ENCODE data around the gene KRTCAP2.
"Not testable (repeated sequence)": the region's sequence is repeated elsewhere in the genome, so short reads cannot be mapped to it uniquely, and the experiment has no call there.

Gene KRTCAP2

DNA sequence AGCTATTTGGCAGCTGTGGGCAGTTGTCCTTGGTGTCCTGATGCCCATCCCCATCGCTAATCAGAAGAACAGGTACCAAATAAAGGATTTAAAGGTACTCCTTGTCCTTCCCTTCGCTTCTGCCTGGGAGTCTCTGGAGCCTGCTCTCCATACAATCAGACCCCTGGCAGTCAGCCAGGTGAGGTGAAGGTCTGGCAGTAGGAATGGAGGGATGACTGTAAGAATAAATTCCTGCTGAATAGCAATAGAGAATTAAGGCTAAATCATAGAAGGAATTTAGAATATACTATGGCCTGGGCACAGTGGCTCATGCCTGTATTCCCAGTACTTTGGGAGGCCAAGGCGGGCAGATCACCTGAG, 25.4 kb upstream of the KRTCAP2 start:
- no peak for DNase-seq

DNA sequence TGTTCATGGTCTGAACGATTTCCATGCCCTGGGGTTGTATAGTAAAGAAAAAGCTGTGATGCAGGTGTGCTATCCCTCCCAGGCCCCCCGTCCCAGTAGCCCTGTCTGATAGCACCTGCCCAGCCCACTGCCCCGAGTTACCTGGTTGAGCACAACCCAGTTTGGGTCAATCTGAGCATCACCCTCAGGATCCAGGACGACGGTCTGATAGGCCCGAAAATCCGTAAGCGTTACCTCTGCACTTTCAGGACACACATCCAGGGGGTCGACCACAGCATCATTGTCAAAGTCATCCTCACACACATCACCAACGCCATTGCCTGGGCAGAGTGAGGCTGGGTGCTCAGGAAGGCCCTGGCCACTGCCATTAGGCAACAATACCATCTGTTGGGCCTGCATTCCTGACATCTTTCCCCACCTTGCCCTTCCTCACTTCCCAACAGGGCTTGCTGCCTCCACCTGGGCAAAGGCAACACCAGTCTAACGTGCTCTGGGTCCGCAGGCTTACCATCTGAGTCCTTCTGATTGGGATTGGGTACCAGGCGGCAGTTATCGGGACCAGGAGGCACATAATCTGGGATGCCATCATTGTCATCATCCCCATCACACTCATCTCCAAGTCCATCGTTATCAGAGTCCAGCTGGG, 24.9 kb upstream of the KRTCAP2 start:
- no peak for DNase-seq

DNA sequence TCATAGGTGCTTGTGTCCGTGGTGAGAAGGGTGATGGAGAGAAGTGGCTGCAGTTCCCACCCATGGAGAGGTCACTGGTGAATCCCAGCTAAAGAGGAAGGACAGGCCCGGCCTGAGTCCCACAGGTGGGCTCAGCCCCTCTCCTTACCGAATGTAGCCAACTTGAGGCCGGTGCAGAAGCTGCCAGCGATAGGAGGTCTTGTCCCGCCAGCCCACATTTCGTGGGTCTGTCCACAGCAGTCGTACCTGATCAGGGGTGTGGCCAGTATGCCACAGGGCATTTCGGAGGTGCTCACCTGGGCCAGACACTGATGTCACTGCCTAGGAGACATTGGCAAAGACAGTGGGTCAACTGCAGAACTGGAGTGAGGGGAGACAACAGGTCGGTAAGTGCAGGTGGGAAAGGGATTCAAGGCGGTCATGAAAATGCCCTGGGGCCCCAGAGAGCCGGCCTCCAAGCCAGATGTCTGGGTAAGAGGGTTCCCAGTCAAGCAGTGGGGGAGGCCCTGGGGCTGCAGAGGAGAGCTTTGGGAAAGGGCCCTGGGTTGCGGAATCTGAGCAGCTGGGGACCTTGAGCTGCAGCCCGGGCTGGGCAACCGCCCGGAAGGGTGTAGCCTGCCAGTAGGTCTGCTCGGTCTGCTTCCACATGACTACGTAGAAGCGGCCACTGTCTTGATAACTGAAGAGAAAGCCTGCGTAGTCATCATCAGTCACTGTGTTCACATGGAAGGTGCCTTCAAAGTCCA, 24.0 kb upstream of the KRTCAP2 start:
- no peak for DNase-seq

DNA sequence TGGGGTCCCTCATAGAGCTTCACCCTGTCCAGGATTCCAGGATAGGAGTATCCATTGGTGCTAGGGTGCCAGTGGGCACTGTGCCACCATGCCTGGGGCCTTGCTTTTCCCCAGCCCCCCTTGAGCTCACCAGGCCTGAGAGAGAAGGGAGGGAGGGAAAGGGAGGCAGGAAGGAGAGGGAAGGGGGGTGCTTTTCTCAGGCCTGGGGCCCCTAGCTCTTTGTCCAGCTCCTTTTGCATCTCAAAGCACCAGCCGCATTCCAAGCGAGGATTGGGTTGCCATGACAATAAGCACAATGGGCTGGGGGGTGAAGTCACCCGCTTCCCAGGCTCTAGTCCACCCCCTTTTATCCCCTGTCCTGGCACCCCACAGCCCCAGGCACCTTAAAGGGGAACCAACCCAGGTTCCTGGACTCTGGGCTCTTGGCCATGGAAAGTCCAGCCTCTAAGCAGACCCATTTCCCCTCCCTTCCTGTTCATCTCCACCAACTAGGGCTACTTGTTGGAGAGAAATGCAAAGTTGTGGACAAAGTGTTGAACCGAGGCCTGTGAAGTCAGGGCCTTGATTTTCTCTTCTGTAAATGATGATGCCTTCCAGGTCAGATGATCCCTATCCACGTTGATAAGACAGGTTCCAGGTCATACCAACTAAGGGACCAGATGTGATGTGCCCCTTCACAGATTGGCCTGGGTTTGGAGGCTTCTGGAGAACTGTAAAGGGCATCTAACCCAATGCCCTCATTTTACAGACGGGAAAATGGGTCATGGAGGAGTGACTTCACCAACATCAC, 23.2 kb upstream of the KRTCAP2 start:
- no peak for DNase-seq

DNA sequence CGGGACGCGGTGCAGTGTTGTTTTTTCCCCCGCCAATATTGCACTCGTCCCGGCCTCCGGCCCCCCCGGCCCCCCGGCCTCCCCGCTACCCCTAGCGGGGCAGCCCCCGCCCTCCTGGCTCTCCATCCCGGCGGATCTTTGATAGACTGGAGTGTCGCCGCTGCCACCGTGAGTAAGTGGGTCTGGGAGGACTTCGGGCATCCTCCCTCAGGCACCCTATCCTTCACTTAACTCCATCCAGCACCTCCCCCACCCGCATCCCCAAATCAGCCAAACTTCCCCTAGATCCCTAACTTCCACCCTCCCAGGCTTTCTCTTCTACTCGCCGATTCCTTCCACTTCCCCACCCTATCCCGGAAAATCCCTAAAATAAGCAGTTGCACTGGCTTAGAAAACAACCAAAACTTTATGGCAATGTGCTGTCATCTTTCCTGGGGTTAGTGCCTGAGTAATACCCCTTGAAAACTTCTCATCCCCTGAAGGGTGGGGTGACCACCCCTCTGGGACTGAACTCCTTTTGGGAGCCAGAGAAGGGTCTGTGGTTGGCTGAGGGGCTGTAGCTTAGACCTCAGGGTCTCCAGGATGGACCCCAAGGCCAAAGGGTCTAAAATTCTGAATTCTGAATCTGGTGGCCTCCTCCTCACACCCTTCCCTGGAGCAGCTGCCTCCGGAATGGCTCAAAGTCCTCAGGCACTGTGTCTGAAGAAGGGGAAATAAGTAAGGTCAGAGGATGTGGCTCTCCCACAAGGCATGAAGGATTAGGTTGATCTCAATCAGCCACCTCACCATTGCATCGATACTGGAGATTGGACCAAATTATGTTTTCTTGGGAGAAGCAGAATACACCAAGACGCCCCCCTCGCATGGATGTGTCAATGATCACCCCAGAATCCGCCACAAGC, 22.3 kb upstream of the KRTCAP2 start:
- DNase-seq: no peak

DNA sequence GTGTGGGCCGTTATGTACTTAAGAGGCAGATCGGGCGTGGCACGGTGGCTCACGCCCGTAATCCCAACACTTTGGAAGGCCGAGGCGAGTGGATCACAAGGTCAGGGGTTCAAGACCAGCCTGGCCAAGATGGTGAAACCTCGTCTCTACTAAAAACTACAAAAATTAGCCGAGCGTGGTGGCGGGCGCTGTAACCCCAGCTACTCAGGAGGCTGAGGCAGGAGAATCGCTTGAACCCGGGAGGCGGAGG, 20.8 kb upstream of the KRTCAP2 start:
- DNase-seq: not testable (repeated sequence)

DNA sequence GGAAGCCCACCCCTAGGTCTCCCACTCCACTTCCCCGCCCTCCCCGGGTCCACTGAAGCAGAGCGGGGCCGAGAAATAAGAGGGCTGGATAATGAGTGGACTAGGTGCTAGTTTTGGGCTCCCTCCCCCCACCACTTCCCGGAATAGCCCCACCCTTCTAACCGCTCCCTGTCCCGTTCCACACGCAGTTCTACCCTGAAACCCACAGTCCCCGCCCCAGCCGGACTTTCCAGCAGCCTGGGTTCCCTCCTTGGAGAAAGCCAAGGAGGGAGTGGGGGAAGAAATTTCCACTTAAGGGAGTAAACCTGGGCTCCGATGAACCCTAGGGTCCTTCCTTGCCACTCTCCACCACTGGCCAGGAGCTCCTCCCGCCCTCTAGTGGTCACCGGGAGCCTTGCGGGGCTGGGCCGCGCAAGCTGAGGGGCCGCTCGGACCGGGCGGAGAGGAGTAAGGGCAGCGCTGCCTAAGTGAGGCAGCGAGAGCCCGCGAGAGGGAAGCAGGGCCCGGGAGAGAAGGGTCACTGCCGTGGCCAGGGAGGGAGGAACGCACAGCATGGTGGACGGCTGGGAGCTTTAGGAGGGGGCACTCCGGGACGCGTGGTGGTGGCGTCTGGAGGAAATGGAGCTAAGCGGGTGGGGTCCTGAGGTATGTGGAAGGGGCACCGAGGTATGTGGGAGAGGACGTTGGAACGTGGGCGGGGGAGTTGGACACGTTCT, 20.3 kb upstream of the KRTCAP2 start:
- DNase-seq: peak; percentile 94

DNA sequence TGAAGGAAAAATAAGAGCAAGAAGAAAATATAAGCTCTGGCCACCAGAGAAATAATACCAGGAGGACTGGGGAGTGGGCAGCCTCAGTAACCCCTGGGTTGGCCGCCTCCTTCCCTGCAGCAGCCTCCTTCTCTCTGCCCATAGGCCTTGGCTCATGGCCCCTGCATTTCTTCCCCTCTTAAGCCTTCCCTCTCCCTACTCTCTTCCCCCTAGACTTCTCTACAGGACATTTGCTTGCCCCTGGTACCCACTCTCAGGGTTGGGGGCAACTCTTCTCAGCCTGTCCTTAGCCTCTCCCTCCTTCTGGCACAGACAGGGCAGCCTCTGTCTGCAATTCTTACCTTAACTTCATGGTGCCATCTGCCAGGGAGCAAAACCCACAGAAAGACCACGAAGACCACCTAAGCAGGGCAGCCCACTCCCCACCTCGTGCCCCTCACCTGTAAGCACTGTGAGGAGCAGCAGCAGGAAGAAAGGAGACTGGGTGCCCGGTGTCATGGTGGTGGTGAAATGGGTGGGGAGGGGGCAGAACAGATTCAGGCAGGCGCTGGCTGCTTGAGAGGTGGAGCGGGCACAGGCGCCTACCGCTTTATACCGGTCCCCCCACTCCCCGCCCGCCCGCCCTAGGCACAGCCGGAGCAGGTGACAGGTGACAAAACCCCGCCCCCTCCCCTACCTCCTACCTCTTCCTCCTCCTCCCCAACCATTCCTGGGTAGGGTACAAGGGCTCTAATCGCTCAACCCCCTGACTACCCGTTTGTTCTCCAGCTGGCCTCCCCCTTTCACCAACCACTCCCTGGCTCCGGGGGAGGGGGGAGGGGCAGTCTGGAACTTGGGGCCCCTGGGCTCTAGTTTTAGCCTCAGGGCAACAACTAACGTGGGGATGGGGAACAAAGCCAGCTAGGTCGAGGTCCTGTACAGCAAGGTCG, 19.5 kb upstream of the KRTCAP2 start:
- DNase-seq: peak; percentile 92

DNA sequence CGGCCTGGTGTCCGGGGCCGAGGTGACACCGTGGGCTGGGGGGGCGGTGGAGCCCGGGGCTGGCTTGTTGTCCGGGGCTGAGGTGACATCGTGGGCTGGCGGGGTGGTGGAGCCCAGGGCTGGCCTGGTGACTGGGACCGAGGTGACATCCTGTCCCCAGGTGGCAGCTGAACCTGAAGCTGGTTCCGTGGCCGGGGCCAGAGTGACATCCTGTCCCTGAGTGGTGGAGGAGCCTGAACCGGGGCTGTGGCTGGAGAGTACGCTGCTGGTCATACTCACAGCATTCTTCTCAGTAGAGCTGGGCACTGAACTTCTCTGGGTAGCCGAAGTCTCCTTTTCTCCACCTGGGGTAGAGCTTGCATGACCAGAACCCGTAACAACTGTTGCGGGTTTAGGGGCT, 18.8 kb upstream of the KRTCAP2 start:
- DNase-seq: no peak

DNA sequence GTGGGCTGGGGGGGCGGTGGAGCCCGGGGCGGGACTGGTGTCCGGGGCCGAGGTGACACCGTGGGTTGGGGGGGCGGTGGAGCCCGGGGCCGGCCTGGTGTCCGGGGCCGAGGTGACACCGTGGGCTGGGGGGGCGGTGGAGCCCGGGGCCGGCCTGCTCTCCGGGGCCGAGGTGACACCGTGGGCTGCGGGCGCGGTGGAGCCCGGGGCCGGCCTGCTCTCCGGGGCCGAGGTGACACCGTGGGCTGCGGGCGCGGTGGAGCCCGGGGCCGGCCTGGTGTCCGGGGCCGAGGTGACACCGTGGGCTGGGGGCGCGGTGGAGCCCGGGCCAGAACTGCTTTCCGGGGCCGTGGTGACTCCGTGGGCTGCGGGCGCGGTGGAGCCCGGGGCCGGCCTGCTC, 16.8 kb upstream of the KRTCAP2 start:
- DNase-seq: not testable (repeated sequence)

DNA sequence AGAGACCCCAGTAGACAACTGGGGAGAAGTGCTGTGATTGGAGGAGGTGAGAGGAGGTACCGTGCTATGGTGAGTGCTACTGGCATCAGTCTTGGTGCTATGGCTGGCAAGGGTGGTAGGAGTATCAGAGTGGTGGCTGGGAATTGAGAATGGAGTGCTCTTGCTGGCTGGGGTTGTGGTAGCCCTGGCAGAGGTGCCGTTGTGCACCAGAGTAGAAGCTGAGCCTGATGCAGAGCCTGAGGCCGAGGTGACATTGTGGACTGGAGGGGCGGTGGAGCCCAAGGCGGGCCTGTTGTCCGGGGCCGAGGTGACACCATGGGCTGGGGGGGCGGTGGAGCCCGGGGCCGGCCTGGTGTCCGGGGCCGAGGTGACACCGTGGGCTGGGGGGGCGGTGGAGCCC, 15.2 kb upstream of the KRTCAP2 start:
- DNase-seq: no peak

DNA sequence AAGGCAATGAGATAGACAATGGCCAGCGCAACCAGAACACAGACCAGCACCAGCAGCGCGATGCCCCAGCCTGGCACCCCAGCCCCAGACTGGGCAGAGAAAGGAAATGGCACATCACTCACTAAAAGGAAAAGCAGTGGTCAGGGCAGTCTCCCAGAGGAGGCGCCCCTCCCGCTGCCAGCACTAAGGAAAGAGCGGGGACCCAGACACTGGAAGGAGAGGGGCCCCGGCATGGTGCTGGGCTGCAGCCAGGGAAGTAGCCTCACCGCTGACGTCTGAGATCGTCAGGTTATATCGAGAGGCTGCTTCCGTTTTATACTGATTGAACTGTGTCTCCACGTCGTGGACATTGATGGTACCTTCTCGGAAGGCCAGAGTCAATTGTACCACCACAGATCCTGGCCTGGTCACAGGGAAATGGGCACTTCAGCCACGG, 14.4 kb upstream of the KRTCAP2 start:
- no peak for DNase-seq

DNA sequence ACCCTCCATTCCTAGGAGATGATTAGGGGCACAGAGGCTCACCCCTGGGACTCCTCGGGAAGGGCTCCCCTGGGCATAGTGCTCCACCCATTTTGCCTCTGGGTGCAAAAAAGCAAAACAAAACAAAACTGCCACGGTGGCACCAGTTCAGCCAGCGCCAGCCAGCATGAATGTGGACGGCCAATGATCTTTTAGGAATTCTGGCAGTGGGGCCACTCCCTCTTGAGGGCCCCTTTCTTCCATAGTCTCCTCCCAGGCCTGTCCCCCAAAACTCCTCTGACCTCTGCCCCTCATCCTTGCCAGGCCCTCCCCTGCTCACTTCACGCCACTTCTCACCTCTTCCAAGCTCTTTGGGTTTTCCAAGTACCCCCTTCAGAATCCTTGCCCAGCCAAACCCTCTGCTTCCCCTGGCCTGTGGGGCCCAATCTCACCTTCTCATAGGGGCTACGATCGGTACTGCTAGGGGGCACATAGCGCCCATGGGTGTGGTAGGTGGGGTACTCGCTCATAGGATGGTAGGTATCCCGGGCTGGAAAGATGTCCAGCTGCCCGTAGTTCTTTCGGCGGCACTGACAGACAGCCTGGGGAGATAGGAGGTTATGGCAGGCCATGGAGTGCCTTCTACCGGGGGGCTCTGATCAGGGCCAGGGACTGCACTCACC, 13.8 kb upstream of the KRTCAP2 start:
- DNase-seq: no peak

DNA sequence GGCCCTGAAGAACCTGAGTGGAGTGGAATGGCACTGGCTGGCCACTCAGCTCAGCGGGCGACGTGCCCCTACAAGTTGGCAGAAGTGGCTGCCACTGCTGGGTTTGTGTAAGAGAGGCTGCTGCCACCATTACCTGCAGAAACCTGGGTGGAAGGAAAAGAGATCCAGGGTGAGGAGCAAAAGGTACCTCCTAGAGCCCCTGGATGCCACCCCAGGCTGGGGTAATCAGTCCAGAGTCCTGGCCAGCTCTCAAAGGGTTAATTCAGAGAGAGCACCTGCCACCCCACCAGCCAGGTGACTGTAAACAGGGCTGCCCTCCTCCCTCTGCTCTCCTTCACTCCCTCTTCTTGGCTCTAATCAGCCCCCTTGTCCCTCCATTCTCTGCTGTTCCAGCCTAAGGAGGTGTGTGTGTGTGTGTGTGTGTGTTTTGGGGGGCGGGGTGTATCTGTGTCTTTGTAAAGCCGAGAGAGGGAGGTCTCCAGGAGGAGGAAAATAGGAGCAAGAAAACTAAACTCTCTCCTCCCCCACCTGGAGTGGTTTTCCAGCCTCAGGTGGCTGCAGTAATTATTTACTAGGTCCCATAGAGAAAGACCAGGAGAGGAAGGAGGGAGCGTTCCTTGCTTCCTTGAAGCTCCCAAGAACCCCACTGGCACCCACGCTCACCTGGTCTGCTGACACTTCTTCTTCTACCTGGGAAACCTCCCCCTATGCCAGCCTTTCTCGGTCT, 13.1 kb upstream of the KRTCAP2 start:
- DNase-seq: peak; percentile 57

DNA sequence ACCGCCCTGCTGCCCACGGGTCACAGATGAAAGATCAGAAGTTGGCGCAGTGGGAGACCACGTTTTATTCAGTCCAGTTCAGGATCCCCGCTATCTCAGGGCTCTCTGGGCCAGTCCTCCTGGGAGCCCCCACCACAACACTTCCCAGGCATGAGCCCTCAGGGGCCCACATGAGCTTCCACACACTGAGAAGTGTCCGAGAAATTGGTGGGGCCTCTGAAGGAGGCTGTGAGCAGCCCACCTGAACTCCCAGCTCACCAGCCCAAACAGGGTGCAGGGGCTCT, 12.6 kb upstream of the KRTCAP2 start:
- DNase-seq: no peak

DNA sequence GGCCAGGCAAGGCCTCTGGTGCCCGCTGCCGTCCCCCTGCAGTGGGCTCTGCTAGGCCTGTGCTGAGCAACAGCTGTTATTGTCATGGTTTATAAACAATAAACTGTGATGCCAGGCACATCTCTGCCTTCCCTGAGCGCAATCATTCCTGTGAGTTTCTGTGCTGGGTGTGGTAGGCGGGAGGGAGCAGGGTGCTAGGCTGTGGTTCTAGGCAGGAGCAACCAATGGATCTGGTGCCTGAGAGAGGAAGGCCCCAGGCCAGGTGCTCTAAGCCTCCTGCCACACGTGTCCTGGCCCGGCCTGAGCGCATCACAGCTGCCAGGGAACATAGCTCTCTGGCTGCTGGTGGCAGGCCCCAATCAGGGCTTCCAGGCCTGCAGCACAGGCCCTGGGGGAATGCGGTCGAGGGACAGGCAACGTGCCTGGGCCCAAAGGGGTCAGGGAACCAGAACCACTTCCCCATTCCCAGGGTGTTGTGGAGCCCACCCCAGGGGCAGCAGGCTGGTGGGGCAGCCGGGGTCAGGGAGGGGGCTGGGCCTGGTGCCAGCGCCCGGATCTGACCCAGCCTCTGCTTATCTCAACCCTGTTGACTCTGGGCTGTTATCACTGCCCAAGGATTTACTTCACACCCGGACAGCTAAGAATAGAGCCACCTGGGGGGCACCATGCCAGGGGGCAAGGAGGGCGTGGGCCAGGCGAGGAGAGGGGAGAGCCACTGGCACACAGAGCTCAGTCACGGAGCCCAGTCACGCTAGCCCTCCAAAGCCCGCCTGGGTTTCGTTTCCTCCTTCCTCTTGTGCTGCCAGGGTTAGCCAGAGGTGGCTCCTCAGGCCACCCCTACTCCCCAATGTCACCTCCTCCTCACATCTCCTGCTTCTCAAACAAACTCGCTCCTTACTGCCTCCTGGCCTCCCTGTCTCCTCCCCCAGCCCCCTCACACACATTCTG, 12.0 kb upstream of the KRTCAP2 start:
- DNase-seq: peak; percentile 99

DNA sequence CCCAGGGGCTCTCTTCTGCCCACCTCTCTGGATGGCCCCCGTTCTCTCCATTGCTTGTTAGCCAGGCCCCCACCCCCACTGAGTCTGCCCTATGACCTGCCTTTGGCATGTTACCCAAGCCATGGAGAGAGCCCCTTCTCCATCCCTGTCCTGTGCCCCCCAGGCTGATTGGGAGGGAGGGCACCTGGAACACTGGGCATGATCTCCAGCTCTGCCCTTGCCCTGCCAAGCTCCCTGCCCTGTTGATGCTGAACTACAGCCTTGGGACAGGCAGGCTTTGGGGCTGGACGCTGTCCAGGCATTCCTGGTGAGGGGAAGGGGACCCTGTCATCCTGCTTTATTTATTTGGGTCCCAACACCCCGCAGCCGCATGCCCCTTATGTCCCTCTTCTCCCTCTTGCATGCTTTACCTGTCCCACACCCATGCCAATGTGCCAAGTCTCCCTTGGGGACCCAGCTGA, 11.3 kb upstream of the KRTCAP2 start:
- no peak for DNase-seq

DNA sequence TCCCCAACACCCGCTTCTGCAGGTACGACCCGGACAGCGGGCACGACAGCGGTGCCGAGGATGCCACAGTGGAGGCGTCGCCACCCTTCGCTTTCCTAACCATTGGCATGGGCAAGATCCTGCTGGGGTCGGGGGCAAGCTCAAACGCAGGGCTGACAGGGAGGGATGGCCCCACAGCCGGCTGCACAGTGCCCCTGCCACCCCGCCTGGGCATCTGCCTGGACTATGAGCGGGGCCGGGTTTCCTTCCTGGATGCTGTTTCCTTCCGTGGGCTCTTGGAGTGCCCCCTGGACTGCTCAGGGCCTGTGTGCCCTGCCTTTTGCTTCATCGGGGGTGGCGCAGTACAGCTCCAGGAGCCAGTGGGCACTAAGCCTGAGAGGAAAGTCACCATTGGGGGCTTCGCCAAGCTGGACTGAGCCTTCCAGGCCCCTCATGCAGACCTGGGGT, 10.7 kb upstream of the KRTCAP2 start:
- DNase-seq: no peak

DNA sequence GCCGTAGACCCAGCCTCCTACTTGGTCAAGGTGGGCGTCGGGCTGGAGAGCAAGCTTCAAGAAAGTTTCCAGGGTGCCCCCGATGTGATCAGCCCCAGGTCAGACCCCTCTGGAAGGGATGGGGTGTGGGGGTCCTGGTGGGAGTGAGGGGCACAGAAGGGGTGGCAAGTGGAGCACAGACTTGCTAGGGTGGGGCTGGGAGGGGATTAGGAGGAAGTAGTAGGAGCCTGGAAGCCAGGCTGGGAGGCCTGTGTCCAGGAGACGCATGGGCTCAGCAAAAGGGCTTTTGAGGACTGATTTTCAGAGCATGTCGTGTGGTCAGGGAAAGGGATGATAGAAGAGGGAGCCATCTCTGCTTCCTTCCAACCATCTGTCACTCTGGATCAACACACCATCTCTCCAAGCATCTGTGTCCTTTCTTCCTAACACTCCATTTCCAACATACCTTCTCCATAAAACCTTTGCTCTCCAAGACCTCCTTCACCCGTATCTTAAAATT, 9.0 kb upstream of the KRTCAP2 start:
- DNase-seq: no peak

Data from RPMI8226 (cell line).